Adrenal gland (tissue), 12 donors: ENCODE data around the gene LAMA5. TPM values are rescaled to one million over a fixed set of nuclear protein-coding genes. Genes with fewer than 3 reads are reported as not detected.

Source experiments
- DNase-seq, 7 donors: peaks; one replicate each; pipeline ENCODE4 v3.0.0-alpha.2; 2019 to 2020
- H3K27ac ChIP-seq, 5 donors: fragments of 200-600 bp; sonication (generic) in 4 of 5; 1 replicate in 3 of 5; 2 replicates in 2 of 5; pipeline versions ENCODE4 v1.5.1 to v1.8.0; 2016 to 2020; ENCODE audit warnings: mild to moderate bottlenecking in 1 of 5
- H3K27me3 ChIP-seq: fragments of 200-600 bp; 2 replicates; pipeline ENCODE4 v1.8.0; 2021
- H3K36me3 ChIP-seq, 2 donors: fragments of 200-600 bp; replicated peaks in 1 of 2; 1 replicate in 1 of 2; 2 replicates in 1 of 2; pipeline versions ENCODE4 v1.5.1 to v1.8.0; 2018 to 2022
- H3K4me1 ChIP-seq, 2 donors: fragments of 200-600 bp; replicated peaks in 1 of 2; 1 replicate in 1 of 2; 2 replicates in 1 of 2; pipeline versions ENCODE4 v1.5.1 to v1.8.0; 2018 to 2021
- H3K4me3 ChIP-seq, 4 donors: fragments of 200-600 bp; sonication (generic) in 3 of 4; one replicate each; pipeline ENCODE4 v1.5.1; 2016 to 2018
- H3K9me3 ChIP-seq, 3 donors: fragments of 200-600 bp; sonication (generic) in 1 of 3; replicated peaks in 1 of 3; 1 replicate in 2 of 3; 2 replicates in 1 of 3; pipeline versions ENCODE4 v1.5.1 to v1.8.0; 2016 to 2021
- CTCF ChIP-seq, 6 experiments: fragments of 450-650 bp in 4 of 6; fragments of 200-600 bp in 2 of 6; sonication (generic) in 1 of 6; IDR thresholded peaks; 1 replicate in 5 of 6; 2 replicates in 1 of 6; pipeline versions ENCODE4 v1.5.1 to v1.8.0; 2016 to 2021; ENCODE audit warnings: antibody characterized with exemption in 6 of 6, mild to moderate bottlenecking in 2 of 6, moderate library complexity in 1 of 6
- POLR2A ChIP-seq, 2 donors: fragments of 450-650 bp; IDR thresholded peaks; one replicate each; pipeline ENCODE4 v1.6.1; 2017; ENCODE audit warnings: antibody characterized with exemption in 2 of 2, mild to moderate bottlenecking in 2 of 2, moderate library complexity in 1 of 2
- WGBS, 4 donors: extraction: QIAGEN DNeasy Blood & Tissue Kit in 2 of 4; methylation state at CpG; one replicate each; pipeline versions ENCODE4 v1.1.5 to v1.1.7; 2013 to 2017; 5-methylcytosine and 5-hydroxymethylcytosine counted together
- intact Hi-C, 2 donors: fragments of 100-400 bp; cut with DNase I; formaldehyde crosslinking; loops; one replicate each; pipeline versions ENCODE4 v1.14.1 to v1.15.0; 2022 to 2023
- polyA plus RNA-seq, 3 donors: library from polyadenylated mRNA; stranded (reverse); fragments of 200-250 nt in 2 of 3; fragments of 350-450 nt in 1 of 3; fragmentation: Illumina TruSeq in 1 of 3; extraction: RNeasy Lipid Tissue Mini Kit (QIAGEN cat#74804) in 1 of 3; gene quantifications; one replicate each; pipeline ENCODE4 v1.2.3, GENCODE V29; 2013 to 2014
- total RNA-seq, 9 donors: library from RNA; depleted of rRNA in 4 of 9; stranded (reverse); fragments of >200 nt in 4 of 9; fragments of 120-200 nt in 1 of 9; fragmentation: NEBNext Ultra II Directional in 1 of 9; extraction: Animal tissue kit (Norgen Biotek cat#: 25700) in 1 of 9; gene quantifications; one replicate each; pipeline versions ENCODE4 v1.1.0 to v1.2.4, GENCODE V29; 2013 to 2023
- donor health status: healthy with polysubstance abuse.
- donor health status: Bipolar disorder and iron deficiency.
- donor health status: DM: yes; HTN: yes; CAD: no.
- donor health status: DM: no; HTN: no; CAD: no.
- donor health status: DM: no; HTN: no; CAD: no.
- donor health status: DM: yes; HTN: yes; CAD: no.

The LAMA5 gene
- total and polyA plus RNA-seq, 12 donors, result 2.0 to 537 (median 100) TPM

GRCh38 chr20:62368976-62369814, 2.1 kb upstream of the LAMA5 start:
- TF ChIP-seq POLR2A (IDR thresholded peaks at IDR 0.05) (peak in 1 of 2 donors; percentile 46), CTCF (IDR thresholded peaks at IDR 0.05) (peak in 3 of 6 experiments; percentile 32 to 39 (median 33))
- H3K27me3 ChIP-seq, result no peaks in the 10 kb centered on the region
- peaks cover 60 to 61% of the 10 kb centered on the region in 2 donors for H3K4me1 ChIP-seq
- DNase-seq, result peak; percentile 61 to 89 (median 84)
- peak overlapping the region in 4 of 5 donors; percentile 63 to 94 (median 78) for H3K27ac ChIP-seq
- intact Hi-C loops, result loop anchor here in 1 of 2 donors (5.0 kb wide), 1 partner anchor 67 kb away; the partner anchor contains the start of gene ADRM1
- no peaks in the 10 kb centered on the region for H3K36me3 ChIP-seq
- peak overlapping the region in 2 of 4 donors; percentile 0 to 38 for H3K4me3 ChIP-seq
- 15 to 57% (median 27%) methylated on average over 8 to 28 of the region's 28 CpGs for WGBS, 4 donors
- no peaks in the 10 kb centered on the region for H3K9me3 ChIP-seq

GRCh38 chr20:62368392-62368975, 1.4 kb upstream of the LAMA5 start:
- TF ChIP-seq POLR2A (IDR thresholded peaks at IDR 0.05) (no peak), CTCF (IDR thresholded peaks at IDR 0.05) (peak in 1 of 6 experiments; percentile 15)
- Histone ChIP-seq H3K27ac (peak overlapping the region in 4 of 5 donors; percentile 60 to 94 (median 78)), H3K27me3 (no peaks in the 10 kb centered on the region), H3K36me3 (no peaks in the 10 kb centered on the region), H3K4me1 (peaks cover 63% of the 10 kb centered on the region in 2 donors), H3K4me3 (peak overlapping the region in 2 of 4 donors; percentile 0 to 38), H3K9me3 (no peaks in the 10 kb centered on the region)
- intact Hi-C loops, result loop anchor here in 1 of 2 donors (5.0 kb wide), 1 partner anchor 66 kb away; the partner anchor contains the start of gene ADRM1
- 12 to 33% (median 22%) methylated on average over 8 to 15 of the region's 15 CpGs for WGBS, 4 donors
- peak in 5 of 7 donors; percentile 70 to 83 (median 77) for DNase-seq

- peaks cover 63% of the 10 kb centered on the region in 2 donors for H3K4me1 ChIP-seq
- peak overlapping the region in 2 of 4 donors; percentile 64 to 99 for H3K4me3 ChIP-seq
- TF ChIP-seq CTCF (IDR thresholded peaks at IDR 0.05) (no peak), POLR2A (IDR thresholded peaks at IDR 0.05) (no peak)
- no peaks in the 10 kb centered on the region for H3K36me3 ChIP-seq
- DNase-seq, result peak in 4 of 7 donors; percentile 53 to 67 (median 66)
- no peaks in the 10 kb centered on the region for H3K9me3 ChIP-seq
- 10 to 17% (median 15%) methylated on average over 10 to 37 of the region's 37 CpGs for WGBS, 4 donors
- intact Hi-C loops, result loop anchor here in 1 of 2 donors (5.0 kb wide), 1 partner anchor 66 kb away; the partner anchor contains the start of gene ADRM1
- H3K27ac ChIP-seq, result peak overlapping the region in 4 of 5 donors; percentile 0 to 94 (median 91)
- H3K27me3 ChIP-seq, result no peaks in the 10 kb centered on the region
These were observed 700 bp upstream of the LAMA5 start for GRCh38 chr20:62367633-62368391.
